Fibroblast of lung (primary cell): ENCODE data around the gene KLHL3. TPM values are rescaled to one million over a fixed set of nuclear protein-coding genes. Genes with fewer than 3 reads are reported as not detected.

Source experiments
- DNase-seq, 2 donors: peaks; one replicate each; pipeline versions ENCODE4 v3.0.0 to v3.0.0-alpha.2; 2010; ENCODE audit warnings: low read depth in 2 of 2
- H2AFZ ChIP-seq: 2 replicates; pipeline ENCODE4 v1.5.1; 2012; ENCODE audit warnings: low read length, control low read depth, inconsistent platforms
- H3K27ac ChIP-seq: 2 replicates; pipeline ENCODE4 v1.5.1; 2011; ENCODE audit warnings: low read length, control low read depth; ENCODE audit not compliant: insufficient read depth
- H3K27me3 ChIP-seq: 2 replicates; pipeline ENCODE4 v1.5.1; 2011; ENCODE audit warnings: mild to moderate bottlenecking, low read length; ENCODE audit not compliant: control insufficient read depth, insufficient read depth
- H3K36me3 ChIP-seq: 2 replicates; pipeline ENCODE4 v1.5.1; 2011; ENCODE audit warnings: low read length; ENCODE audit not compliant: control insufficient read depth, insufficient read depth
- H3K4me1 ChIP-seq: 2 replicates; pipeline ENCODE4 v1.5.1; 2011; ENCODE audit warnings: low read length; ENCODE audit not compliant: control insufficient read depth, insufficient read depth; ENCODE audit errors: extremely low read depth
- H3K4me2 ChIP-seq: 2 replicates; pipeline ENCODE4 v1.5.1; 2011; ENCODE audit warnings: low read length, control low read depth; ENCODE audit not compliant: insufficient read depth; ENCODE audit errors: extremely low read depth
- H3K4me3 ChIP-seq, 4 experiments: fragments of 200-600 bp in 1 of 4; sonication (generic) in 1 of 4; replicated peaks in 1 of 4; 2 replicates each; pipeline ENCODE4 v1.5.1; 2011 to 2016; ENCODE audit warnings: low read length in 4 of 4, low read depth in 3 of 4, mild to moderate bottlenecking in 3 of 4, control low read depth in 2 of 4, inconsistent platforms in 1 of 4, mixed read lengths in 1 of 4; ENCODE audit not compliant: insufficient read depth in 1 of 4; ENCODE audit errors: control extremely low read depth in 1 of 4
- H3K79me2 ChIP-seq: 2 replicates; pipeline ENCODE4 v1.5.1; 2012; ENCODE audit warnings: mild to moderate bottlenecking, low read length, inconsistent platforms; ENCODE audit not compliant: control insufficient read depth, insufficient read depth
- H3K9ac ChIP-seq: 2 replicates; pipeline ENCODE4 v1.5.1; 2011; ENCODE audit warnings: mild to moderate bottlenecking, low read length, control low read depth; ENCODE audit not compliant: insufficient read depth
- H3K9me3 ChIP-seq: 2 replicates; pipeline ENCODE4 v1.5.1; 2012; ENCODE audit warnings: low read depth, low read length; ENCODE audit not compliant: control insufficient read depth, insufficient read depth
- H4K20me1 ChIP-seq: 2 replicates; pipeline ENCODE4 v1.5.1; 2011; ENCODE audit warnings: low read length; ENCODE audit not compliant: control insufficient read depth, insufficient read depth; ENCODE audit errors: extremely low read depth
- EZH2 ChIP-seq: IDR thresholded peaks from 2 replicates; pipeline ENCODE4 v1.5.1; 2012; ENCODE audit warnings: low read length, control low read depth, mild to moderate bottlenecking; ENCODE audit errors: missing control alignments
- polyA plus RNA-seq, 2 donors: library from polyadenylated mRNA; depleted of rRNA in 1 of 2; stranded (reverse) in 1 of 2; unstranded in 1 of 2; fragments of >200 nt; gene quantifications; 2 replicates each; pipeline ENCODE4 v1.2.1, GENCODE V29; 2011 to 2012; ENCODE audit warnings: missing spikeins in 1 of 2
- total RNA-seq: library from RNA; depleted of rRNA; stranded (reverse); fragments of >200 nt; gene quantifications from 2 replicates; pipeline ENCODE4 v1.2.1, GENCODE V29; 2014
- TF ChIP-seq, protein P1 (sequence below), 2 donors: IDR thresholded peaks in 1 of 2; conservative IDR thresholded peaks in 1 of 2; 1 replicate in 1 of 2; 2 replicates in 1 of 2; pipeline ENCODE4 v1.5.1; 2011 to 2012; ENCODE audit warnings: low read length in 2 of 2, control low read depth in 1 of 2, inconsistent platforms in 1 of 2, low read depth in 1 of 2, mild to moderate bottlenecking in 1 of 2

KLHL3 gene
- total and polyA plus RNA-seq, 2 donors (not counting 1 experiment from before 2014, with no cell fraction given), result 0.60 to 2.3 TPM

DNA sequence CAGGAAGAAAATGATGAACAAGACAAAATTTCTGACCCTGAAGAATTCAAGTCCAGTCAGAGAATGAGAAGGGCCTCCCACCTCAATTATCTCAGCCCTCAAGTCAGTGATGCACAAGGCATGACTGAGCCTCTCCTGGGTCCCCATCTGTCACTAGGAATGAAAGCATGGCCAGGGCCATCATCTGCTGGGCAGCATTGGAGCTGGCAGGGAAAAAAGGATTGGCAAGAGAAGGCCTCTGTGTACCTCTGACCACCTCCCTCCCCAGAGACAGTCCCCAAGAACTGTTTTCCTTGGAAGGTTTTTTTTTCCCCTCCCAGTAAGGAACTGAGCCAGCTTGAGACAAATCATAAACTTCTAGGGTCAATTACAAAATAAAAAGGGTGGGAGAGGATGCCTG, 76.7 kb downstream of the KLHL3 start:
- H3K9ac ChIP-seq, result no peak overlapping the region
- no peak overlapping the region for H3K27ac ChIP-seq
- TF ChIP-seq EZH2, result no peak
- TF ChIP-seq, protein P1, sequence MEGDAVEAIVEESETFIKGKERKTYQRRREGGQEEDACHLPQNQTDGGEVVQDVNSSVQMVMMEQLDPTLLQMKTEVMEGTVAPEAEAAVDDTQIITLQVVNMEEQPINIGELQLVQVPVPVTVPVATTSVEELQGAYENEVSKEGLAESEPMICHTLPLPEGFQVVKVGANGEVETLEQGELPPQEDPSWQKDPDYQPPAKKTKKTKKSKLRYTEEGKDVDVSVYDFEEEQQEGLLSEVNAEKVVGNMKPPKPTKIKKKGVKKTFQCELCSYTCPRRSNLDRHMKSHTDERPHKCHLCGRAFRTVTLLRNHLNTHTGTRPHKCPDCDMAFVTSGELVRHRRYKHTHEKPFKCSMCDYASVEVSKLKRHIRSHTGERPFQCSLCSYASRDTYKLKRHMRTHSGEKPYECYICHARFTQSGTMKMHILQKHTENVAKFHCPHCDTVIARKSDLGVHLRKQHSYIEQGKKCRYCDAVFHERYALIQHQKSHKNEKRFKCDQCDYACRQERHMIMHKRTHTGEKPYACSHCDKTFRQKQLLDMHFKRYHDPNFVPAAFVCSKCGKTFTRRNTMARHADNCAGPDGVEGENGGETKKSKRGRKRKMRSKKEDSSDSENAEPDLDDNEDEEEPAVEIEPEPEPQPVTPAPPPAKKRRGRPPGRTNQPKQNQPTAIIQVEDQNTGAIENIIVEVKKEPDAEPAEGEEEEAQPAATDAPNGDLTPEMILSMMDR (conservative IDR thresholded peaks at IDR 0.05 in 1 of 2, IDR thresholded peaks at IDR 0.05 in 1 of 2; ENCODE audit: low read depth in 1 of 2, low read length in 2 of 2), result no peak
- H3K9me3 ChIP-seq, result no peaks in the 10 kb centered on the region
- H3K79me2 ChIP-seq, result no peaks in the 10 kb centered on the region
- no peak for DNase-seq
- no peak overlapping the region for H3K4me3 ChIP-seq
- H4K20me1 ChIP-seq, result no peaks in the 10 kb centered on the region
- H3K27me3 ChIP-seq, result no peaks in the 10 kb centered on the region
- H2AFZ ChIP-seq, result no peak overlapping the region
- no peak overlapping the region for H3K4me2 ChIP-seq
- H3K36me3 ChIP-seq, result no peaks in the 10 kb centered on the region
- no peaks in the 10 kb centered on the region for H3K4me1 ChIP-seq

DNA sequence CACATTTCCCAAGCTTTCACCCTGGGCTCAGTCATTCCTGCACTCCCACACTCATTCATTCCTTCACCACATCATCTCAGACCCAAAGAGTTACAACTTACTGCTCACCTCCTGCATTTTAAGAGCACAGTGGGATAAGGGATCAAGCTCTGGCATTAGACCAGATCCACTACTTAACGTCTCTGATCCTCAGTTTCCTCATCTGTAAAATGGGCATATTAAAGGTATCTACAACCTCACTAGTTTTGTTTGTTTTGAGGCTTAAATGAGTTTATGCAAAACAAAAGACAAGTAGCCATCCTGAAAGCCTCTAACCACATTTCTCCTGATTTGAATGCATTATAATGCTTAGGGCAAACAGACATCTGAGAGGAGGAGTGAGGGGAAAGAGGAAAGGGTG, 77.6 kb downstream of the KLHL3 start:
- no peaks in the 10 kb centered on the region for H3K79me2 ChIP-seq
- H3K4me3 ChIP-seq, result no peak overlapping the region
- no peaks in the 10 kb centered on the region for H3K4me1 ChIP-seq
- TF ChIP-seq EZH2, result no peak
- TF ChIP-seq, protein P1 (conservative IDR thresholded peaks at IDR 0.05 in 1 of 2, IDR thresholded peaks at IDR 0.05 in 1 of 2; ENCODE audit: low read depth in 1 of 2, low read length in 2 of 2), result no peak
- no peak for DNase-seq
- no peaks in the 10 kb centered on the region for H4K20me1 ChIP-seq
- H3K27me3 ChIP-seq, result no peaks in the 10 kb centered on the region
- H3K9ac ChIP-seq, result no peak overlapping the region
- no peak overlapping the region for H3K4me2 ChIP-seq
- no peak overlapping the region for H3K27ac ChIP-seq
- H2AFZ ChIP-seq, result no peak overlapping the region
- no peaks in the 10 kb centered on the region for H3K9me3 ChIP-seq
- H3K36me3 ChIP-seq, result no peaks in the 10 kb centered on the region

DNA sequence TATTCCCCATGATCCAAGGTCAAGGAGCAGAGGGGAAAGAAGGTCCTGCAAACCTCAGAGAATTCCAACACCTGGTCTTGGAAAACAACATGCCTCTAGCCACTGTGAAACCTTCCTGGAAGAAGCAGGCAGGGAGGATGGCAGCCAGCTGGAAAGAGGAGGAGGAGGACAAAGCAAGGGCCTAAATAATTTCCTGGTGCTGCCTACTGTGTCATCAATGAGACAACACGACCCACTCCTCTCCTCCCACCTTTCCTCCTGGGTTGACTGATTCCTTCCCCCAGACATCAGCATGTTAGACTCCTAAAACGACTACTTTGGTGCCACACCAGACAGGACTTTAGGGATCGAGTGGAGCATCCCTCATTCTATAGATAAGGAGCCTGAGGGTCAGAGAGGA, 78.8 kb downstream of the KLHL3 start:
- Histone ChIP-seq H3K4me3 (no peak overlapping the region), H3K36me3 (no peaks in the 10 kb centered on the region), H2AFZ (no peak overlapping the region), H3K79me2 (no peaks in the 10 kb centered on the region), H3K9ac (no peak overlapping the region), H3K27me3 (no peaks in the 10 kb centered on the region), H3K9me3 (no peaks in the 10 kb centered on the region), H3K4me1 (no peaks in the 10 kb centered on the region), H3K4me2 (no peak overlapping the region), H4K20me1 (no peaks in the 10 kb centered on the region), H3K27ac (no peak overlapping the region)
- DNase-seq, result no peak
- TF ChIP-seq EZH2, result no peak
- TF ChIP-seq, protein P1 (conservative IDR thresholded peaks at IDR 0.05 in 1 of 2, IDR thresholded peaks at IDR 0.05 in 1 of 2; ENCODE audit: low read depth in 1 of 2, low read length in 2 of 2), result no peak
